ENCODE data around the gene CACNA1G.

- TF ChIP-seq CTCF (IDR thresholded peaks at IDR 0.05) (no peak), POLR2A (IDR thresholded peaks at IDR 0.05) (no peak)
Measured at GRCh38 chr17:50676065-50676975, 115.8 kb downstream of the CACNA1G start.

Data from breast epithelium (tissue), 3 donors.